Measurements from ENCODE around the gene HPGD.

HPGD gene

GRCh38 chr4:174474457-174475075 lies 47.7 kb downstream of the HPGD start:
- Histone ChIP-seq H3K9me2 (ENCODE audit: low read depth, low read length) (no peaks in the 10 kb centered on the region), H3K9me3 (ENCODE audit: low read length) (no peaks in the 10 kb centered on the region), H4K20me1 (ENCODE audit: insufficient read depth, low read length) (no peaks in the 10 kb centered on the region), H3K4me2 (ENCODE audit: low read length) (no peak overlapping the region), H3K4me1 (ENCODE audit: insufficient read depth, low read length, severe bottlenecking) (no peaks in the 10 kb centered on the region), H3K36me3 (ENCODE audit: insufficient read depth, low read length) (no peaks in the 10 kb centered on the region), H3K4me3 (ENCODE audit: low read depth, low read length, poor library complexity, severe bottlenecking) (no peak overlapping the region), H3F3A (ENCODE audit: insufficient read depth, low read length) (no peaks in the 10 kb centered on the region), H3K27me3 (ENCODE audit: insufficient read depth, low read length) (no peaks in the 10 kb centered on the region), H2AFZ (ENCODE audit: low read length) (no peak overlapping the region), H3K27ac (ENCODE audit: low read depth, low read length, poor library complexity, severe bottlenecking) (no peak overlapping the region), H3K9ac (ENCODE audit: low read length) (no peak overlapping the region), H3K79me2 (ENCODE audit: insufficient read depth, low read length) (no peaks in the 10 kb centered on the region)
- TF ChIP-seq EZH2 (IDR thresholded peaks at IDR 0.05; ENCODE audit: borderline replicate concordance, low read length) = no peak
- TF ChIP-seq, protein P1, sequence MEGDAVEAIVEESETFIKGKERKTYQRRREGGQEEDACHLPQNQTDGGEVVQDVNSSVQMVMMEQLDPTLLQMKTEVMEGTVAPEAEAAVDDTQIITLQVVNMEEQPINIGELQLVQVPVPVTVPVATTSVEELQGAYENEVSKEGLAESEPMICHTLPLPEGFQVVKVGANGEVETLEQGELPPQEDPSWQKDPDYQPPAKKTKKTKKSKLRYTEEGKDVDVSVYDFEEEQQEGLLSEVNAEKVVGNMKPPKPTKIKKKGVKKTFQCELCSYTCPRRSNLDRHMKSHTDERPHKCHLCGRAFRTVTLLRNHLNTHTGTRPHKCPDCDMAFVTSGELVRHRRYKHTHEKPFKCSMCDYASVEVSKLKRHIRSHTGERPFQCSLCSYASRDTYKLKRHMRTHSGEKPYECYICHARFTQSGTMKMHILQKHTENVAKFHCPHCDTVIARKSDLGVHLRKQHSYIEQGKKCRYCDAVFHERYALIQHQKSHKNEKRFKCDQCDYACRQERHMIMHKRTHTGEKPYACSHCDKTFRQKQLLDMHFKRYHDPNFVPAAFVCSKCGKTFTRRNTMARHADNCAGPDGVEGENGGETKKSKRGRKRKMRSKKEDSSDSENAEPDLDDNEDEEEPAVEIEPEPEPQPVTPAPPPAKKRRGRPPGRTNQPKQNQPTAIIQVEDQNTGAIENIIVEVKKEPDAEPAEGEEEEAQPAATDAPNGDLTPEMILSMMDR (IDR thresholded peaks at IDR 0.05; ENCODE audit: low read length) = no peak

DNA sequence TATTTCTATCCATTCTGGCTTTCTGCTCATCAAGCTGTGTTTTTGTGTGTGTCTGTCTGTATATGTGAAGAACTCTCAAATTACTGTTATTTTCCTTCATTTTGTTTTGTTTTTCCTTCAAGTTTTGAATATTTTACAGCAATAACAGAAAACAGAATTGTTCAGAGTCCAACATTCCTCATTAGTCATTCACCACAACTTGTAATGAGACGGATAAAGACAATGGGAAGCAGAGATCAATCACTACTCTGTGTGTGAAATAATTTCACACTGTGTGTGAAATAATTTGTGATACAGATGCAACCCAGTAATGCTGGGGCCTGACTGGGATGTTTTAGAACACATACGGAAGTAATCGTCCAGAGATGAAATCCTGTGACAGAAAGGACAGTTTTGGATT lies 55.2 kb downstream of the HPGD start:
- no peaks in the 10 kb centered on the region for H3K4me1 ChIP-seq (ENCODE audit: insufficient read depth, low read length, severe bottlenecking)
- H3K27ac ChIP-seq (ENCODE audit: low read depth, low read length, poor library complexity, severe bottlenecking) = no peak overlapping the region
- no peak overlapping the region for H3K4me2 ChIP-seq (ENCODE audit: low read length)
- H3K9me2 ChIP-seq (ENCODE audit: low read depth, low read length) = no peaks in the 10 kb centered on the region
- H3K79me2 ChIP-seq (ENCODE audit: insufficient read depth, low read length) = no peaks in the 10 kb centered on the region
- no peaks in the 10 kb centered on the region for H4K20me1 ChIP-seq (ENCODE audit: insufficient read depth, low read length)
- TF ChIP-seq, protein P1 (IDR thresholded peaks at IDR 0.05; ENCODE audit: low read length) = no peak
- TF ChIP-seq EZH2 (IDR thresholded peaks at IDR 0.05; ENCODE audit: borderline replicate concordance, low read length) = no peak
- no peaks in the 10 kb centered on the region for H3K9me3 ChIP-seq (ENCODE audit: low read length)
- no peak overlapping the region for H3K4me3 ChIP-seq (ENCODE audit: low read depth, low read length, poor library complexity, severe bottlenecking)
- H3K9ac ChIP-seq (ENCODE audit: low read length) = no peak overlapping the region
- no peaks in the 10 kb centered on the region for H3F3A ChIP-seq (ENCODE audit: insufficient read depth, low read length)
- H2AFZ ChIP-seq (ENCODE audit: low read length) = no peak overlapping the region
- H3K36me3 ChIP-seq (ENCODE audit: insufficient read depth, low read length) = no peaks in the 10 kb centered on the region
- H3K27me3 ChIP-seq (ENCODE audit: insufficient read depth, low read length) = no peaks in the 10 kb centered on the region

- no peaks in the 10 kb centered on the region for H4K20me1 ChIP-seq (ENCODE audit: insufficient read depth, low read length)
- H3K27me3 ChIP-seq (ENCODE audit: insufficient read depth, low read length) = no peaks in the 10 kb centered on the region
- H3K9me3 ChIP-seq (ENCODE audit: low read length) = no peaks in the 10 kb centered on the region
- TF ChIP-seq EZH2 (IDR thresholded peaks at IDR 0.05; ENCODE audit: borderline replicate concordance, low read length) = no peak
- TF ChIP-seq, protein P1 (IDR thresholded peaks at IDR 0.05; ENCODE audit: low read length) = no peak
- no peak overlapping the region for H2AFZ ChIP-seq (ENCODE audit: low read length)
- no peaks in the 10 kb centered on the region for H3K79me2 ChIP-seq (ENCODE audit: insufficient read depth, low read length)
- H3K27ac ChIP-seq (ENCODE audit: low read depth, low read length, poor library complexity, severe bottlenecking) = no peak overlapping the region
- H3K9ac ChIP-seq (ENCODE audit: low read length) = no peak overlapping the region
- H3K4me2 ChIP-seq (ENCODE audit: low read length) = no peak overlapping the region
- no peak overlapping the region for H3K4me3 ChIP-seq (ENCODE audit: low read depth, low read length, poor library complexity, severe bottlenecking)
- H3F3A ChIP-seq (ENCODE audit: insufficient read depth, low read length) = no peaks in the 10 kb centered on the region
- no peaks in the 10 kb centered on the region for H3K9me2 ChIP-seq (ENCODE audit: low read depth, low read length)
- no peaks in the 10 kb centered on the region for H3K36me3 ChIP-seq (ENCODE audit: insufficient read depth, low read length)
- H3K4me1 ChIP-seq (ENCODE audit: insufficient read depth, low read length, severe bottlenecking) = no peaks in the 10 kb centered on the region
Measured at GRCh38 chr4:174464949-174465348, 57.3 kb downstream of the HPGD start.
